WTC11 (cell line): ENCODE measurements around the gene IFITM10.

ENCODE experiments used
- MYBL2 ChIP-seq: sonication (generic); formaldehyde crosslinking; IDR thresholded peaks from 2 replicates; pipeline ENCODE4 v1.8.1; 2023; ENCODE audit warnings: mild to moderate bottlenecking, moderate library complexity, missing genetic modification reagents
- ZNF416 ChIP-seq: fragments of 250-450 bp; sonication (Bioruptor Pico); IDR thresholded peaks from 2 replicates; pipeline ENCODE4 v1.9.0; 2021; ENCODE audit warnings: mild to moderate bottlenecking, inconsistent platforms
- ZNF512 ChIP-seq: sonication (generic); formaldehyde crosslinking; IDR thresholded peaks from 2 replicates; pipeline ENCODE4 v1.8.1; 2022; ENCODE audit warnings: missing genetic modification reagents, borderline replicate concordance

- TF ChIP-seq ZNF416 (CRISPR knock-in tag) (no peak), MYBL2 (CRISPR knock-in tag) (no peak), ZNF512 (CRISPR knock-in tag) (no peak)
Measured at GRCh38 chr11:1761857-1762536, 11.6 kb upstream of the IFITM10 start.
